ENCODE results near the gene YWHAE. TPM values are rescaled to one million over a fixed set of nuclear protein-coding genes. Genes with fewer than 3 reads are reported as not detected.

The YWHAE gene
- total and polyA plus RNA-seq, 9 of the 15 experiments (the other 6 are each of a cell fraction or from before 2014, with no cell fraction given), result 184 to 727 (median 448) TPM

GRCh38 chr17:1440921-1441320 is 40.9 kb upstream of the YWHAE start (continued):
- TF ChIP-seq ZBTB11 (CRISPR knock-in tag; IDR thresholded peaks at IDR 0.05), result no peak
- no peak for TF ChIP-seq PML (IDR thresholded peaks at IDR 0.05; ENCODE audit: low read length)
- TF ChIP-seq ZNF407 (IDR thresholded peaks at IDR 0.05; ENCODE audit: low read depth), result no peak
- no peak for TF ChIP-seq ZKSCAN1 (IDR thresholded peaks at IDR 0.05; ENCODE audit: low read depth, low read length)
- TF ChIP-seq CBFA2T2 (conservative IDR thresholded peaks at IDR 0.05), result no peak
- no peak for TF ChIP-seq NUFIP1 (IDR thresholded peaks at IDR 0.05; ENCODE audit: partially characterized antibody)
- TF ChIP-seq ATF7 (IDR thresholded peaks at IDR 0.05), result no peak
- no peak for TF ChIP-seq RBM25 (IDR thresholded peaks at IDR 0.05; ENCODE audit: low read depth, low read length, severe bottlenecking)
- TF ChIP-seq IRF9 (tag; IDR thresholded peaks at IDR 0.05), result no peak
- no peak for TF ChIP-seq SMARCA5 (IDR thresholded peaks at IDR 0.05)
- TF ChIP-seq RBM14 (IDR thresholded peaks at IDR 0.05; ENCODE audit: borderline replicate concordance, insufficient read depth, low read depth, low read length), result no peak
- no peak for TF ChIP-seq ZNF324 (CRISPR knock-in tag; IDR thresholded peaks at IDR 0.05)
- no peak for TF ChIP-seq SAFB (IDR thresholded peaks at IDR 0.05; ENCODE audit: borderline replicate concordance, low read depth, low read length)
- TF ChIP-seq HMG20A (CRISPR knock-in tag; conservative IDR thresholded peaks at IDR 0.05), result no peak
- no peak for TF ChIP-seq ZNF280A (IDR thresholded peaks at IDR 0.05; ENCODE audit: low read depth, partially characterized antibody)

All from K562 (cell line).